HepG2 (cell line): ENCODE results near the gene PMVK. TPM values are rescaled to one million over a fixed set of nuclear protein-coding genes. Genes with fewer than 3 reads are reported as not detected.

Source experiments
- AKNA ChIP-seq: sonication (generic); formaldehyde crosslinking; IDR thresholded peaks from 2 replicates; pipeline ENCODE4 v1.4.0; 2020; ENCODE audit warnings: missing genetic modification reagents, borderline replicate concordance
- CEBPB ChIP-seq: IDR thresholded peaks from 2 replicates; pipeline ENCODE4 v1.6.1; 2011; ENCODE audit warnings: low read depth, low read length, improper control_type of control experiment, borderline replicate concordance
- FOSL1 ChIP-seq: sonication (generic); formaldehyde crosslinking; IDR thresholded peaks from 2 replicates; pipeline ENCODE4 v1.9.0; 2021; ENCODE audit warnings: missing genetic modification reagents, borderline replicate concordance
- MTERF4 ChIP-seq: sonication (generic); formaldehyde crosslinking; IDR thresholded peaks from 2 replicates; pipeline ENCODE4 v1.8.0; 2023; ENCODE audit warnings: mild to moderate bottlenecking, missing genetic modification reagents
- MXD3 ChIP-seq: IDR thresholded peaks from 2 replicates; pipeline ENCODE4 v1.6.1; 2016; ENCODE audit warnings: mild to moderate bottlenecking, missing biosample characterization, missing genetic modification reagents
- PLSCR1 ChIP-seq: sonication (generic); formaldehyde crosslinking; IDR thresholded peaks from 2 replicates; pipeline ENCODE4 v1.5.0; 2020; ENCODE audit warnings: missing genetic modification reagents, mild to moderate bottlenecking, borderline replicate concordance
- PRDM10 ChIP-seq: sonication (generic); formaldehyde crosslinking; IDR thresholded peaks from 2 replicates; pipeline ENCODE4 v1.4.0; 2020; ENCODE audit warnings: low read depth, missing genetic modification reagents
- SMARCC2 ChIP-seq: fragments of 450-650 bp; IDR thresholded peaks from 2 replicates; pipeline ENCODE4 v1.6.1; 2017; ENCODE audit warnings: antibody characterized with exemption, mild to moderate bottlenecking
- ZNF17 ChIP-seq: sonication (generic); formaldehyde crosslinking; IDR thresholded peaks from 2 replicates; pipeline ENCODE4 v1.5.0; 2020; ENCODE audit warnings: mild to moderate bottlenecking, missing genetic modification reagents
- ZNF331 ChIP-seq: sonication (generic); formaldehyde crosslinking; IDR thresholded peaks from 2 replicates; pipeline ENCODE4 v1.4.0; 2020; ENCODE audit warnings: missing genetic modification reagents
- ZNF512B ChIP-seq: sonication (generic); formaldehyde crosslinking; IDR thresholded peaks from 2 replicates; pipeline ENCODE4 v1.5.1; 2020; ENCODE audit warnings: missing genetic modification reagents, mild to moderate bottlenecking, borderline replicate concordance
- polyA plus RNA-seq, 8 experiments: library from polyadenylated mRNA; depleted of rRNA in 3 of 8; stranded (reverse) in 7 of 8; unstranded in 1 of 8; fragments of >200 nt; fragmentation: Illumina TruSeq in 4 of 8; extraction: Trizol in 4 of 8; gene quantifications; 2 replicates each; pipeline versions ENCODE4 v1.2.1 to v1.2.3, GENCODE V29; 2011 to 2016; ENCODE audit warnings: low read depth in 4 of 8, missing spikeins in 1 of 8, mixed read lengths in 1 of 8; ENCODE audit not compliant: insufficient read depth in 1 of 8
- total RNA-seq, 5 experiments: library from RNA; depleted of rRNA; stranded (reverse); fragments of >200 nt; fragmentation: Illumina TruSeq; extraction: Trizol; gene quantifications; 2 replicates each; pipeline ENCODE4 v1.2.3, GENCODE V29; 2016; ENCODE audit warnings: low read depth in 1 of 5

PMVK gene
- total and polyA plus RNA-seq, 2 of the 13 experiments (the other 11 are each of a cell fraction or from before 2014, with no cell fraction given) = 3.9 to 12.6 TPM

GRCh38 chr1:154937085-154937987 is 817 bp upstream of the PMVK start (continued):
- TF ChIP-seq ZNF512B (CRISPR knock-in tag) (no peak), PLSCR1 (CRISPR knock-in tag) (no peak), ZNF331 (CRISPR knock-in tag) (no peak), SMARCC2 (no peak), FOSL1 (CRISPR knock-in tag) (no peak), AKNA (CRISPR knock-in tag) (0 out of 2 replicates have a peak, but pooled peaks have one; percentile 10), MXD3 (CRISPR knock-in tag) (no peak), CEBPB (no peak), PRDM10 (peak; percentile 97; the same call in 1 of the 2 replicates), MTERF4 (CRISPR knock-in tag) (no peak), ZNF17 (no peak)
